SKM-1 (cell line): ENCODE data around the gene RAB13.

Experiments
- DNase-seq: peaks from one replicate; lab custom pipeline; 2025; ENCODE audit not compliant: unreplicated experiment; lab: John Stamatoyannopoulos, UW

RAB13 gene

GRCh38 chr1:153957744-153958110 is 28.4 kb downstream of the RAB13 start:
- DNase-seq = no peak

- no peak for DNase-seq
Measured at GRCh38 chr1:153956997-153957715, 29.0 kb downstream of the RAB13 start.

GRCh38 chr1:153954826-153955225 is 31.3 kb downstream of the RAB13 start:
- no peak for DNase-seq

DNA sequence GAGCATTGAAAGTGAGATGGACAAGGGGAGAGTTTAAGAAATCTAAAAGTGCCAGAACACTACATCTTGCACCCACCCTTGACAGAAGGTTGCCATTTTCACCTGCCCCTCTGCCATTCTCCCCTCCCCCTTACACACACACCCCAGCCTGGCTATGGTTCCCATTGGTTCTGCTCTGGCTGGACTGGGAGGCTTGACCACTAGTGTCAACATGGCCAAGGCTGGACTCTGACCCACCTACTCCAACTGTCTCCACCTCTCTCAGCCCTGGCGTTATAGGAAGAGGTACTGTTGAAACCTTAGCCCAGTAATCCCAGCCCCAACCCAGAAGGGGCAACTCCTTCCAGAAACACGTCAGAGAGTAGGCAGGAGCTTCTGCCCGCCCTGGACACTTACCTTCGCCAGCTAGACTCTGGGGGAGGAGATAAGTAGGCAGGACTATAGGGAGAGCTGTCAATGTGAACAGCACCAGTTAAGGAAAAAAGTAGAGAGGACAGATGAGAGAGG is 32.2 kb downstream of the RAB13 start:
- DNase-seq = no peak

- DNase-seq = no peak
Measured at GRCh38 chr1:153951801-153952200, 34.3 kb downstream of the RAB13 start.

DNA sequence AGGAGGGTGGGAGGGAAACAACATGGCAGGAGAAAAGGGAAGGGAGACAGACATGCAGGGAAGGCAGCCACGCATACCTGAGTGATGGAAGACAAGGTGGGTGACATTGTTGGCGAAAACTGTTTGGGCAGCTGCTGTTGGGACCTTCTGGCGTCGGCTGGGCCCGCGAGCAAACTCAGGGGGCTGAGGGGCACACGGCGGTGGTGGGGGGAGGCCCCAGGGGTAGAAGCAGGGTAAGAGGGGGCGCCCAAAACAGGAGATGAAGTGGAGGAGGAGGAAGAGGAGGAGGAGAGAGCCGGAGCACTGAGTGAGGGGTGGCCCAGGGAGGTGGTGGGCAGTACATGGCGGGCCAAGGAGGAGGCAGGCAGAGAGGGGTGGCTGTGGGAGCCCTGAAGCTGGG is 35.0 kb downstream of the RAB13 start:
- no peak for DNase-seq

GRCh38 chr1:153946622-153947241 is 39.4 kb downstream of the RAB13 start, which contains the start of gene DENND4B:
Gene DENND4B (minus strand): TSS chr1:153946718. CDS start chr1:153944374, 2,344 bp downstream.
- DNase-seq = peak; percentile 86

DNA sequence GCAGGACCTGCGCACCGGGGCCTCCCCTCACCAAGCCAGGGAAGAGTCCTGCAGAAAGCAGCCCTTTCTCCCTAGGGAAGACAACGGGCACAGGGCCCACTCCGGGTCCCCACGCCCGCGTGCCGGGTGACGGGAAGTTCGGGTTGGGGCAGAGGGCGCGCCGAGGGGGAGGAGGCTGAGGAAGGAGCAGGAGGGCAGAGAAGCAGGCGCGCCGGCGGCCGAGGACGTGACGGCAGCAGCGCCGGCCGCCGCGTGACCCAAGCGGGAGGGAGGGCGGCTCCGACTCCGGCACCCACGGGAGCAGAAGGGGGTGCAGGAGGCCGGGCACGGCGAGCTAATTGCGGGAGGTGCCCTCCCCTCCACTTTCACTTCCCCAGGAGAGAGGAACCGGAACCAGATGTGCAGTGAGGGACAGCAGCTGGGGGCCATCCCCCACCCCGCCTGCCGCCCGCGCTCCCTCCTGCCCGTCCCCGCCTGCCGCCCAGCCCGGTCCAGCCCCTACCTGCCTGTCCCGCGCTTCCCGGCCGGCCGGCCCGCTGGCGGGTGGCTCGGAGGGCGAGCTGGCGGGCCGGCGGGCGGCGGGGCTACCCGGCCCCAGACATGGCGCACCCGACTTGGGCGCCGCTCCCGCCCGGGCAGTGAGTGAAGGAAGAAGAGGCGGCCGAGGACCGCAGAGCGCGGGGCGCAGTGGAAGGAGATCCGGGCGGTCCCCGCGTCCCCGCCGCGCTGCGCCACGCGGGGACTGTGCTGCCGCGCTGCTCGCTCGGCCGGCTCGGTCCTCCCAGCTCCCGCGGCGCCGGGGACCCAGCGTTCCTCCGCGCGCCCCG is 40.1 kb downstream of the RAB13 start:
- peak; percentile 99 for DNase-seq

GRCh38 chr1:153945131-153945794 is 40.9 kb downstream of the RAB13 start:
- peak; percentile 91 for DNase-seq

DNA sequence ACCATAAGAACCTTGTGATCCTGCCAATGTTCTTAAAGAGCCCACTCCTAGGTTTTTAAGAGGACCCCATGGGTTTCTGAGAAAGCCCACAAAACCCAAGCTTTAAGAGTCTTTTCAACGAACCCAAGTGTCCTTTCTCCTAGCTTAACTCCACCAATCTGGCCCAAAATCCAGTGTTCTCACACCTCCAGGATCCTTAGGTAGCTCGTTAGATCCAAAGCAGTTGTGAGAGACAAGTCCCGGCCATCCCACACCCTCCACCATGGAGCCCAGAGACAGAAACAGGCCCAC is 41.4 kb downstream of the RAB13 start:
- DNase-seq = no peak

- no peak for DNase-seq
Measured at GRCh38 chr1:153944005-153944826, 41.9 kb downstream of the RAB13 start.

GRCh38 chr1:153942766-153943549 is 43.2 kb downstream of the RAB13 start:
- no peak for DNase-seq

DNA sequence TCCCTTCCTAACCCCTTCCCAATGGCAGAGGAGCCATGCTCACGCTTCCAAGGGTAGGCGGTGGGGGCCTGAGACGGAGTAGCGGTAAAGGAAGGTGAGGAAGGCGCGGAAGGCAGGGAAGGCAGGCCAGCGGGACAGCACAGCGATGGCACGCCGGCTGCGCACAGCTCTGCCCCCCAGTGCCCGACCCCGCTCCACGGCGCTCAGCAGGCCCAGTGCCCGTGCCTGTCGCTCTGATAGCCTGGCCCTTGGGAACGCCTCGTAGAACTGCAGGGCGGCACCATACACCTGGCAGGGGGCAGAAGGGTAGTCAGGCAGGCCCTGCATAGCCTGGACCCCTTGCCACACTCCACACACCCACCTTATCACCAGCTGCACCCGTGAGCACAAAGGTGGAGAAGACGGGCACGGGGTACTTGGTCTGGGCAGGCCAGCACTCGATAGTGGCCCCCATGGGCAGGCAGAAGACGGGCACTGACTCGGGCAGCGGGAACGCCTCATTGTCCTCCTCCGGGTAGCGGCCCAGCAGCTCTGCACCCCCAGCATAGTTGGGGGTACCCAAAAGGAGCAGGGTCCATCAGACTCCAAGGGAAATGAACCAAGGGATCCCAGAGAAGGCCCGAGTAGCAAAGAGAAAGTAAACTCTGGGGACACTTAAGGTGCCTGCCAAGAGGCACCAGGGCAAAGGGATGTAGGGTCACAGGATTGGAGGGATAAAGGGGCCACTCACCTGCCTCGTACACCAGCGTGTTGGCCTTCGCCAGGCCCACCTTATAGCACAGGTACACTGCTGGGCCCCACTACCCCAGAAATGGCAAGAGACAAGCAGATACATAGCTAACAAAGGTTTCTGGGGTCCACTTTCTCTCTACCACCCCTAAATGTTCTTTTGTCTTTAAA is 44.1 kb downstream of the RAB13 start:
- DNase-seq = no peak

DNA sequence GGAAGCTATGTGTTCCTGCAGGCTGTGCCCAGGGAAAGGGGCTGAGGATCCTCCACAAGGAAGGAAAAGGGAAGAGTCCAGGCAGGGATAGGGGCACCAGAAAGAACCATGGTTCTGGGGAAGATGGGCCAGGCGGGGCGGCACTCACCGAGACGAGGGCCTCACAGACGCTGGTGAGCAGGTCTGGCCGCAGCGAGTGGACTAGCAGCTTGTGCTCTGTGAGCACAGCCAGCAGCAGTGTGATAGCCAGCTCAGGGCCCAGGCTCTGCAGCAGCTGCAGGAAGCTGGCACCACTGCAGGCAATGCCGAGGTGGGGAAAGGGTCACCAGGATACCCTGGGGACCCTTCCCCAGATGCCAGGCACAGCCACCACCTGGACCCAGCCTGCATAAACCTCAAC is 45.4 kb downstream of the RAB13 start:
- DNase-seq = no peak

- no peak for DNase-seq
Measured at GRCh38 chr1:153939476-153939875, 46.7 kb downstream of the RAB13 start.

DNA sequence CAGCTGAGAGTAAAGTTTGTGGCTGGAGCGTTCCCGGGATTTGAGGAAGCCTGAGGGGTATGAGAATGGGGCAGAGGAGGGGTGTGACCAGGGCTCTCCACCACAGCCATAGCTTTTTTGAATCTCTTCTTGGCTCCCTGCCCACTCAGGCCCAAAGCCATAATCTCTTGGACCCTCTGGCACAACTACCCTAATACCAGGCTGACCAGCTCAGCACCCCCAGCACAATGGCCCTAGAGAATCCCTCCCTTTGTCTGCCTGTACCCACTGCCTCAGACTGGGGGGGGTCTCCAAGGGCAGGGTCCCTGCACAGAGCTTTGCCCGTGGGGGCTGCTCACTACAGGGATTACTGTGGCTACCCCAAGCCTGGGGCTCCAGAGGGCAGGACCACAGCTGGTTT is 47.1 kb downstream of the RAB13 start:
- DNase-seq = no peak

DNA sequence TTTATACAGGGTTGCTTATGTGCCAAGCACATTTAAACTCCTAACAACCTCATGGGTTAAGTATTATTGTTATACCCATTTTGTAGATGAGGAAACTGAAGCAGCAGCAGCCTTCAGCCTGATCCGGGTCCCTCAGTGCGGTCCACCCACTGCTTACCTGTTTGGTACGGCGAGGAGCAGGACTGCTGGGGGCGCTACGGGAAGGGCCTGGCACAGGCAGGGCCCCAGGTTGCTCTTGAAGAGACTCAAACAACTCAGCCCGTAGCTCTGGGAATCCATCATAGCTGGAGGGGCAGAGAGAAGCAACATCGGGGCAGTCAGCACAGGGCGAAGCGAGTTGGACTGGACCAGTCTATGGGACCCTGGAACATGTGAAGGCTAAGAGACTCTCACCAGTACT is 48.8 kb downstream of the RAB13 start:
- DNase-seq = no peak

- DNase-seq = no peak
Measured at GRCh38 chr1:153936011-153936802, 49.9 kb downstream of the RAB13 start.
